ENCODE measurements around the gene OSBPL2.

GRCh38 chr20:62258499-62259293, 20.4 kb downstream of the OSBPL2 start:
- TF ChIP-seq POLR2AphosphoS5 (IDR thresholded peaks at IDR 0.05; ENCODE audit: borderline replicate concordance, low read depth, low read length) (no peak), EZH2 (IDR thresholded peaks at IDR 0.05) (no peak), FOXP2 (optimal IDR thresholded peaks at IDR 0.05; ENCODE audit: control extremely low read depth, extremely low read length, insufficient read depth) (no peak)
